Daoy (cell line): ENCODE results near the gene CYP4F3. TPM values are rescaled to one million over a fixed set of nuclear protein-coding genes. Genes with fewer than 3 reads are reported as not detected.
A peak's percentile ranks its signal among the peaks of the same experiment; 100 is the strongest.
"Not testable (repeated sequence)": the region's sequence is repeated elsewhere in the genome, so short reads cannot be mapped to it uniquely, and the experiment has no call there.

Source experiments
- DNase-seq: peaks from one replicate; pipeline ENCODE4 v3.0.0-alpha.2; 2015; ENCODE audit warnings: low read depth
- total RNA-seq: library from RNA; depleted of rRNA; stranded (reverse); fragments of >200 nt; shearing (Covaris generic); gene quantifications from 2 replicates; pipeline ENCODE4 v1.2.3, GENCODE V29; 2014; rRNA removed

Gene CYP4F3
- total RNA-seq, 1 experiment from 2014 or later, result not detected

- no peak for DNase-seq
Observed at GRCh38 chr19:15669891-15670290, 29.2 kb downstream of the CYP4F3 start.

GRCh38 chr19:15671237-15671821, 30.6 kb downstream of the CYP4F3 start:
- DNase-seq, result no peak

- no peak for DNase-seq
Observed at GRCh38 chr19:15671891-15672579, 31.3 kb downstream of the CYP4F3 start.

GRCh38 chr19:15672580-15673175, 32.0 kb downstream of the CYP4F3 start, which contains the start of gene CYP4F12:
TSS of gene CYP4F12 (plus strand) at chr19:15673087. CDS start at chr19:15673530, 443 bp downstream.
- DNase-seq, result peak; percentile 35

GRCh38 chr19:15673176-15673654, 32.5 kb downstream of the CYP4F3 start:
- DNase-seq, result peak; percentile 4

GRCh38 chr19:15675560-15675959, 34.9 kb downstream of the CYP4F3 start:
- peak; percentile 54 for DNase-seq

GRCh38 chr19:15679089-15679488, 38.4 kb downstream of the CYP4F3 start:
- no peak for DNase-seq

GRCh38 chr19:15679865-15680264, 39.2 kb downstream of the CYP4F3 start:
- DNase-seq, result not testable (repeated sequence)

GRCh38 chr19:15680478-15681322, 40.0 kb downstream of the CYP4F3 start:
- no peak for DNase-seq

- DNase-seq, result no peak
Observed at GRCh38 chr19:15683411-15683810, 42.7 kb downstream of the CYP4F3 start.

GRCh38 chr19:15684828-15685227, 44.1 kb downstream of the CYP4F3 start:
- no peak for DNase-seq

GRCh38 chr19:15696654-15697194, 56.0 kb downstream of the CYP4F3 start:
- DNase-seq, result peak; percentile 16

- no peak for DNase-seq
Observed at GRCh38 chr19:15701757-15702533, 61.2 kb downstream of the CYP4F3 start.

- peak; percentile 43 for DNase-seq
Observed at GRCh38 chr19:15702534-15702930, 61.8 kb downstream of the CYP4F3 start.

Other genes with a start within 250 kb of the CYP4F3 start
- gene AKAP8L, start 221.9 kb upstream of the CYP4F3 start, total RNA-seq, result 59.0 and 77.6 TPM in 2 replicates
- 5.7 and 7.0 TPM in 2 replicates for gene WIZ, start 190.9 kb upstream of the CYP4F3 start, total RNA-seq
- not detected in 2 replicates for gene RASAL3, start 176.4 kb upstream of the CYP4F3 start, total RNA-seq
- 0.17 TPM in 1 of 2 replicates, not detected in the other for gene PGLYRP2, start 161.4 kb upstream of the CYP4F3 start, total RNA-seq
- gene CYP4F22, start 132.4 kb upstream of the CYP4F3 start, total RNA-seq, result 0.46 and 0.89 TPM in 2 replicates
- not detected in 2 replicates for gene CYP4F8, start 25.7 kb upstream of the CYP4F3 start, total RNA-seq
- gene CYP4F12, start 32.2 kb downstream of the CYP4F3 start, total RNA-seq, result 0.29 and 0.51 TPM in 2 replicates
- not detected in 2 replicates for gene OR10H2, start 87.1 kb downstream of the CYP4F3 start, total RNA-seq
- gene OR10H3, start 97.1 kb downstream of the CYP4F3 start, total RNA-seq, result not detected in 2 replicates
- gene OR10H5, start 146.8 kb downstream of the CYP4F3 start, total RNA-seq, result under 0.01 and 0.15 TPM in 2 replicates
- gene OR10H1, start 174.8 kb downstream of the CYP4F3 start, total RNA-seq, result not detected in 2 replicates